Fibroblast of villous mesenchyme (primary cell): ENCODE measurements around the gene NUP62. TPM values are rescaled to one million over a fixed set of nuclear protein-coding genes. Genes with fewer than 3 reads are reported as not detected.
A peak's percentile ranks its signal among the peaks of the same experiment; 100 is the strongest.

Experiments
- DNase-seq: peaks from one replicate; pipeline ENCODE4 v3.0.0-alpha.2; 2010; ENCODE audit warnings: low read depth
- H3K4me3 ChIP-seq: 2 replicates; pipeline ENCODE4 v1.5.1; 2011; ENCODE audit warnings: low read depth, mild to moderate bottlenecking, low read length
- total RNA-seq: library from RNA; depleted of rRNA; stranded (reverse); fragments of >200 nt; gene quantifications from 2 replicates; pipeline ENCODE4 v1.2.3, GENCODE V29; 2012
- TF ChIP-seq, protein P1 (sequence below): IDR thresholded peaks from 2 replicates; pipeline ENCODE4 v1.5.1; 2012; ENCODE audit warnings: low read depth, mild to moderate bottlenecking, low read length; ENCODE audit not compliant: insufficient read depth

The NUP62 gene
- total RNA-seq, 1 donor, result 43.2 TPM

- DNase-seq, result no peak
- H3K4me3 ChIP-seq, result no peak overlapping the region
- TF ChIP-seq, protein P1, sequence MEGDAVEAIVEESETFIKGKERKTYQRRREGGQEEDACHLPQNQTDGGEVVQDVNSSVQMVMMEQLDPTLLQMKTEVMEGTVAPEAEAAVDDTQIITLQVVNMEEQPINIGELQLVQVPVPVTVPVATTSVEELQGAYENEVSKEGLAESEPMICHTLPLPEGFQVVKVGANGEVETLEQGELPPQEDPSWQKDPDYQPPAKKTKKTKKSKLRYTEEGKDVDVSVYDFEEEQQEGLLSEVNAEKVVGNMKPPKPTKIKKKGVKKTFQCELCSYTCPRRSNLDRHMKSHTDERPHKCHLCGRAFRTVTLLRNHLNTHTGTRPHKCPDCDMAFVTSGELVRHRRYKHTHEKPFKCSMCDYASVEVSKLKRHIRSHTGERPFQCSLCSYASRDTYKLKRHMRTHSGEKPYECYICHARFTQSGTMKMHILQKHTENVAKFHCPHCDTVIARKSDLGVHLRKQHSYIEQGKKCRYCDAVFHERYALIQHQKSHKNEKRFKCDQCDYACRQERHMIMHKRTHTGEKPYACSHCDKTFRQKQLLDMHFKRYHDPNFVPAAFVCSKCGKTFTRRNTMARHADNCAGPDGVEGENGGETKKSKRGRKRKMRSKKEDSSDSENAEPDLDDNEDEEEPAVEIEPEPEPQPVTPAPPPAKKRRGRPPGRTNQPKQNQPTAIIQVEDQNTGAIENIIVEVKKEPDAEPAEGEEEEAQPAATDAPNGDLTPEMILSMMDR, result no peak
Observed at GRCh38 chr19:49908480-49909420, 20.6 kb downstream of the NUP62 start.

- TF ChIP-seq, protein P1, result no peak
- H3K4me3 ChIP-seq, result no peak overlapping the region
- DNase-seq, result no peak
Observed at GRCh38 chr19:49907745-49908446, 21.4 kb downstream of the NUP62 start.

- no peak for DNase-seq
- TF ChIP-seq, protein P1, result no peak
- H3K4me3 ChIP-seq, result no peak overlapping the region
Observed at GRCh38 chr19:49906879-49907564, 22.3 kb downstream of the NUP62 start.

- TF ChIP-seq, protein P1, result no peak
- H3K4me3 ChIP-seq, result no peak overlapping the region
- no peak for DNase-seq
Observed at GRCh38 chr19:49904136-49904535, 25.2 kb downstream of the NUP62 start.

DNA sequence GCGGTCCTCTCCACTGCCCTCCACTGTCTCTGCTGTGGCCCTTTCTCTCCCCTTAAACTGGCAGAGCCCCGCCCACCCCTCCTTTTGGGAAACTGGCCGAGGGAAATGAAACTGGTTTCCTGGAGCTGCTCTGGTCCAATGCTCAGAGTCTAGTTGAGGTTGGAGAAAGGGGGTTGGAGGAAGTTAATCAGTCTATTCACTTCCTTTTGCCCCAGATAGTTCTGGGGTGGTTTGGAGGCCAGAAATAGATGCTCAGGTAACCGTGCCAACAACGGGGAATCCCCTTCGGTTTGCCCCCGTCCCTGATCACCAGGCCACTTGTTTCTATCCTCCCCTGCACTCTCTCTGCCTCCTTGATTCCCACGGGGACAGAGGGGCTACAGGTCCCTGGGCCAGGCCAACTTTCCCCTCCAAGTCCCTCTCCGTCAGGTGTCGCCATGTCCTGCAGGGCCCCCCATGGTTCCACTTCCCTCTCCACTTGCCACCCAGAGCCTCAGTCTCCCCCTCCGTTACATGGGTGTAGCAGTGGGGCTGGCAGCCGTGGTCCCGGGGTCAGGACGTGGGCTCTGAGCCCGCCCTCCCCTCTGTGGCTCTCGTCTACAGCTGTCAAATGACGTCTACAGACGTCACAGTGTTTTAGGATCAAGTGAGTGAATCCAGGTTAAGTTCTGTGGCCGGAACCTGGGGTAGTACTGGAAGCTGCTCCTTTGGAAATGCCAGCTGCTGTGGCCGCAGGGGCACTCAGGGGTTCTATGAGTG, 32.3 kb downstream of the NUP62 start, which contains the start of gene IL4I1:
Gene IL4I1 (minus strand): TSS at position 25 of the 759 bp plus-strand sequence. CDS start 727 bp downstream, outside the sequence.
- H3K4me3 ChIP-seq, result no peak within 1 kb of the TSS

More for the DNA sequence above, 32.3 kb downstream of the NUP62 start, which contains the start of gene IL4I1:
- DNase-seq, result peak; percentile 24
- TF ChIP-seq, protein P1, result no peak
